Progenitor cell of endocrine pancreas (in vitro differentiated cells): ENCODE measurements around the gene RCOR1. TPM values are rescaled to one million over a fixed set of nuclear protein-coding genes. Genes with fewer than 3 reads are reported as not detected.

Source experiments
- DNase-seq: peaks from one replicate; pipeline ENCODE4 v3.0.0; 2021; ENCODE audit warnings: low spot score; ENCODE audit not compliant: unreplicated experiment
- H3K27ac Mint-ChIP-seq: 2 replicates; pipeline ENCODE4 v1.8.0; 2021; ENCODE audit warnings: mild to moderate bottlenecking, moderate library complexity, mixed read lengths
- H3K27me3 Mint-ChIP-seq: 2 replicates; pipeline ENCODE4 v1.8.0; 2021; ENCODE audit warnings: mixed read lengths
- H3K36me3 Mint-ChIP-seq: 2 replicates; pipeline ENCODE4 v1.8.0; 2022; ENCODE audit warnings: mixed read lengths; ENCODE audit not compliant: insufficient read depth
- H3K4me1 Mint-ChIP-seq: 2 replicates; pipeline ENCODE4 v1.8.0; 2021; ENCODE audit warnings: low read depth, mixed read lengths
- H3K4me3 Mint-ChIP-seq: 2 replicates; pipeline ENCODE4 v1.8.0; 2021; ENCODE audit warnings: low read depth, mild to moderate bottlenecking, moderate library complexity, mixed read lengths
- H3K9me3 Mint-ChIP-seq: 2 replicates; pipeline ENCODE4 v1.8.0; 2021; ENCODE audit warnings: low read depth, mixed read lengths
- CTCF ChIP-seq: fragments of 200-600 bp; sonication (generic); IDR thresholded peaks from one replicate; pipeline ENCODE4 v1.5.0; 2021; ENCODE audit warnings: antibody characterized with exemption, mild to moderate bottlenecking; ENCODE audit not compliant: unreplicated experiment
- total RNA-seq: library from RNA; stranded (reverse); gene quantifications from 2 replicates; pipeline ENCODE4 v1.2.1, GENCODE V29; 2021

RCOR1 gene
- total RNA-seq, 1 donor from 2014 or later, result 41.9 TPM

GRCh38 chr14:102694530-102695166, 102.2 kb downstream of the RCOR1 start:
- peaks cover 51% of the 10 kb centered on the region for H3K4me1 Mint-ChIP-seq
- H3K9me3 Mint-ChIP-seq, result no peaks in the 10 kb centered on the region
- TF ChIP-seq CTCF, result peak; percentile 78
- peak; percentile 49 for DNase-seq
- H3K27ac Mint-ChIP-seq, result peak overlapping the region; percentile 74
- H3K36me3 Mint-ChIP-seq, result no peaks in the 10 kb centered on the region
- no peak overlapping the region for H3K4me3 Mint-ChIP-seq
- no peaks in the 10 kb centered on the region for H3K27me3 Mint-ChIP-seq

- Mint-ChIP-seq H3K9me3 (no peaks in the 10 kb centered on the region), H3K4me3 (no peak overlapping the region), H3K27ac (no peak overlapping the region), H3K4me1 (peaks cover 51% of the 10 kb centered on the region), H3K27me3 (no peaks in the 10 kb centered on the region), H3K36me3 (no peaks in the 10 kb centered on the region)
- DNase-seq, result no peak
- TF ChIP-seq CTCF, result no peak
Observed at GRCh38 chr14:102695167-102695555, 102.7 kb downstream of the RCOR1 start.

GRCh38 chr14:102696332-102696731, 103.9 kb downstream of the RCOR1 start:
- Mint-ChIP-seq H3K4me3 (no peak overlapping the region), H3K4me1 (peaks cover 43% of the 10 kb centered on the region), H3K36me3 (peaks cover 5% of the 10 kb centered on the region), H3K27me3 (no peaks in the 10 kb centered on the region), H3K27ac (peak overlapping the region; percentile 0), H3K9me3 (peaks cover 4% of the 10 kb centered on the region)
- no peak for DNase-seq
- TF ChIP-seq CTCF, result no peak

- Mint-ChIP-seq H3K36me3 (peaks cover 8% of the 10 kb centered on the region), H3K27me3 (no peaks in the 10 kb centered on the region), H3K9me3 (peaks cover 4% of the 10 kb centered on the region), H3K4me3 (no peak overlapping the region), H3K4me1 (peaks cover 36% of the 10 kb centered on the region), H3K27ac (peak overlapping the region; percentile 50)
- no peak for DNase-seq
- no peak for TF ChIP-seq CTCF
Observed at GRCh38 chr14:102696856-102697495, 104.5 kb downstream of the RCOR1 start.

GRCh38 chr14:102697501-102697900, 105.1 kb downstream of the RCOR1 start:
- peaks cover 36% of the 10 kb centered on the region for H3K4me1 Mint-ChIP-seq
- peaks cover 12% of the 10 kb centered on the region for H3K36me3 Mint-ChIP-seq
- DNase-seq, result no peak
- H3K9me3 Mint-ChIP-seq, result peaks cover 4% of the 10 kb centered on the region
- TF ChIP-seq CTCF, result no peak
- no peak overlapping the region for H3K4me3 Mint-ChIP-seq
- no peaks in the 10 kb centered on the region for H3K27me3 Mint-ChIP-seq
- no peak overlapping the region for H3K27ac Mint-ChIP-seq
